NCI-H1436 (cell line): ENCODE results near the gene KRTAP5-10.
"Not testable (repeated sequence)": the region's sequence is repeated elsewhere in the genome, so short reads cannot be mapped to it uniquely, and the experiment has no call there.

ENCODE experiments used
- DNase-seq: peaks from one replicate; lab custom pipeline; 2025; lab: John Stamatoyannopoulos, UW

Gene KRTAP5-10

GRCh38 chr11:71565263-71565662, at the start of gene KRTAP5-10:
Gene KRTAP5-10, plus strand, starts transcription at chr11:71565563. Its CDS starts 25 bp downstream, at chr11:71565588.
- no peak for DNase-seq

- no peak for DNase-seq
Observed at GRCh38 chr11:71518506-71519471, 46.6 kb upstream of the KRTAP5-10 start.

- DNase-seq, result no peak
Observed at GRCh38 chr11:71519546-71519945, 45.8 kb upstream of the KRTAP5-10 start.

GRCh38 chr11:71525188-71525937, 40.0 kb upstream of the KRTAP5-10 start:
- DNase-seq, result no peak

GRCh38 chr11:71525938-71526495, 39.3 kb upstream of the KRTAP5-10 start:
- no peak for DNase-seq

GRCh38 chr11:71526796-71527575, 38.4 kb upstream of the KRTAP5-10 start, which contains the start of gene KRTAP5-7:
Gene KRTAP5-7, plus strand, starts transcription at chr11:71527267. Its CDS starts 34 bp downstream, at chr11:71527301.
- not testable (repeated sequence) for DNase-seq

- DNase-seq, result no peak
Observed at GRCh38 chr11:71527576-71528210, 37.7 kb upstream of the KRTAP5-10 start.

- no peak for DNase-seq
Observed at GRCh38 chr11:71530602-71531001, 34.8 kb upstream of the KRTAP5-10 start.

GRCh38 chr11:71532036-71532610, 33.2 kb upstream of the KRTAP5-10 start:
- no peak for DNase-seq

GRCh38 chr11:71534711-71535608, 30.4 kb upstream of the KRTAP5-10 start:
- not testable (repeated sequence) for DNase-seq

GRCh38 chr11:71535825-71536224, 29.5 kb upstream of the KRTAP5-10 start:
- no peak for DNase-seq

GRCh38 chr11:71537537-71537936, 27.8 kb upstream of the KRTAP5-10 start:
- no peak for DNase-seq

- not testable (repeated sequence) for DNase-seq
Observed at GRCh38 chr11:71537977-71538665, 27.2 kb upstream of the KRTAP5-10 start, which contains the start of gene KRTAP5-8. Gene KRTAP5-8, plus strand, starts transcription at chr11:71538025. Its CDS starts 31 bp downstream, at chr11:71538056.

GRCh38 chr11:71538666-71538990, 26.7 kb upstream of the KRTAP5-10 start:
- DNase-seq, result no peak

- no peak for DNase-seq
Observed at GRCh38 chr11:71539017-71539416, 26.3 kb upstream of the KRTAP5-10 start.

GRCh38 chr11:71539971-71540370, 25.4 kb upstream of the KRTAP5-10 start:
- not testable (repeated sequence) for DNase-seq

GRCh38 chr11:71540521-71541304, 24.6 kb upstream of the KRTAP5-10 start:
- DNase-seq, result not testable (repeated sequence)

GRCh38 chr11:71542382-71542781, 23.0 kb upstream of the KRTAP5-10 start:
- no peak for DNase-seq
